AG04450 (cell line): ENCODE data around the gene BTD. TPM values are rescaled to one million over a fixed set of nuclear protein-coding genes. Genes with fewer than 3 reads are reported as not detected.

Experiments
- CTCF ChIA-PET: fragments of 300-600, 350-600 bp; formaldehyde crosslinking; extraction: SDS; loops from one replicate; lab custom pipeline; 2022; ENCODE audit warnings: antibody characterized with exemption, inconsistent platforms; lab: Charles Lee
- POLR2A ChIA-PET: fragments of 350-600 bp; formaldehyde crosslinking; extraction: SDS; loops from one replicate; lab custom pipeline; 2021; ENCODE audit warnings: antibody characterized with exemption, inconsistent platforms; lab: Yijun Ruan, JAX
- DNase-seq: peaks from one replicate; pipeline ENCODE4 v3.0.0-alpha.2; 2011; ENCODE audit warnings: low read depth, low spot score
- H3K27ac ChIP-seq: one replicate; pipeline ENCODE4 v1.5.1; 2012; ENCODE audit warnings: low read depth, low read length, control low read depth
- H3K27me3 ChIP-seq: one replicate; pipeline ENCODE4 v1.6.0; 2012; ENCODE audit warnings: low read length; ENCODE audit not compliant: control insufficient read depth, insufficient read depth
- H3K4me3 ChIP-seq: 2 replicates; pipeline ENCODE4 v1.5.1; 2011; ENCODE audit warnings: mild to moderate bottlenecking, low read depth, low read length, control low read depth
- H3K9me3 ChIP-seq: 2 replicates; pipeline ENCODE4 v1.5.1; 2012; ENCODE audit warnings: low read length; ENCODE audit not compliant: control insufficient read depth, insufficient read depth
- polyA plus RNA-seq: library from polyadenylated mRNA; depleted of rRNA; stranded (reverse); fragments of >200 nt; gene quantifications from 2 replicates; pipeline ENCODE4 v1.2.3, GENCODE V29; 2011
- TF ChIP-seq, protein P1 (sequence below): IDR thresholded peaks from 2 replicates; pipeline ENCODE4 v1.5.1; 2011; ENCODE audit warnings: low read depth, low read length, control low read depth, inconsistent platforms

The BTD gene
- polyA plus RNA-seq, 1 experiment: 22.2 TPM

DNA sequence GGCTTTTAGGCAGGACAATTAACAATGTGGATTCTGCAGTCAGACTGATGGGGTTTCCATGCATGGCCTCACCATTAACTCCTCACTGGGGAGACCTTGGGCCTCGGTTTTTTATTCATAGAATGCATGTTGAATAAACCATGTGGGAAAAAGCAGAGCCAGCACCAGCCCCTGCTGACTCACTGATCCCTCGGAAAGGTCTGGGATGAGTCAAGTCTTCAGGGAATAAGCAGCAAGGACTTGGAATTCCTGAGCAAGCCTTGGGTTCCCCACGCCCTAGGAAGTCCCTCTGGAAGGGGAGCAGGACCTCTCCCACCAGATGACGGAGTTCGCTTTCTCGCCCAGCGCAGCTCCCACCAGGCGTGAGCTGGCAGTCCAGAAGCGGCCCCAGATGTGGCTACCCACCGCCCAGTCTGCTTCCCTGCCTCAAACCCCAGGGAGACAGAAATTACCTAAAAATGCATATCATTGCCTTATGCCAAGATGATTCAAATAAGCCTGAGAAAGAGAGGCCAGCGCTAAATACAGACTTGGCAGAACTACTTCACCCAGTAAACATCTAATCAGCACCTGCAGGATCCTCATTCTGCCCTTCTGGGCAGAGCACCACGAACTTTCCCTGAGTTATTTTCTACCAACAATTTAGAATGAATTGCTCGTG, 45.4 kb downstream of the BTD start:
- CTCF ChIA-PET: interaction anchor here (1.6 kb wide), 1 partner anchor 13 kb away, joined by 4 read pairs; no protein-coding TSS in a partner anchor
- Histone ChIP-seq H3K4me3 (peak overlapping the region; percentile 11), H3K27me3 (no peaks in the 10 kb centered on the region), H3K27ac (peak overlapping the region; percentile 97), H3K9me3 (no peaks in the 10 kb centered on the region)
- TF ChIP-seq, protein P1, sequence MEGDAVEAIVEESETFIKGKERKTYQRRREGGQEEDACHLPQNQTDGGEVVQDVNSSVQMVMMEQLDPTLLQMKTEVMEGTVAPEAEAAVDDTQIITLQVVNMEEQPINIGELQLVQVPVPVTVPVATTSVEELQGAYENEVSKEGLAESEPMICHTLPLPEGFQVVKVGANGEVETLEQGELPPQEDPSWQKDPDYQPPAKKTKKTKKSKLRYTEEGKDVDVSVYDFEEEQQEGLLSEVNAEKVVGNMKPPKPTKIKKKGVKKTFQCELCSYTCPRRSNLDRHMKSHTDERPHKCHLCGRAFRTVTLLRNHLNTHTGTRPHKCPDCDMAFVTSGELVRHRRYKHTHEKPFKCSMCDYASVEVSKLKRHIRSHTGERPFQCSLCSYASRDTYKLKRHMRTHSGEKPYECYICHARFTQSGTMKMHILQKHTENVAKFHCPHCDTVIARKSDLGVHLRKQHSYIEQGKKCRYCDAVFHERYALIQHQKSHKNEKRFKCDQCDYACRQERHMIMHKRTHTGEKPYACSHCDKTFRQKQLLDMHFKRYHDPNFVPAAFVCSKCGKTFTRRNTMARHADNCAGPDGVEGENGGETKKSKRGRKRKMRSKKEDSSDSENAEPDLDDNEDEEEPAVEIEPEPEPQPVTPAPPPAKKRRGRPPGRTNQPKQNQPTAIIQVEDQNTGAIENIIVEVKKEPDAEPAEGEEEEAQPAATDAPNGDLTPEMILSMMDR: no peak
- DNase-seq: peak; percentile 96
- POLR2A ChIA-PET: interaction anchor here (3.9 kb wide), 1 partner anchor 11 kb away, joined by 20 read pairs; no protein-coding TSS in a partner anchor

GRCh38 chr3:15647611-15648167, 46.1 kb downstream of the BTD start:
- Histone ChIP-seq H3K27ac (peak overlapping the region; percentile 97), H3K27me3 (no peaks in the 10 kb centered on the region), H3K9me3 (no peaks in the 10 kb centered on the region), H3K4me3 (peak overlapping the region; percentile 8; the same call in 1 of the 2 replicates)
- TF ChIP-seq, protein P1: no peak
- ChIA-PET POLR2A (interaction anchor here (3.9 kb wide), 1 partner anchor 12 kb away, joined by 20 read pairs; no protein-coding TSS in a partner anchor), CTCF (no interaction called here)
- peak; percentile 90 for DNase-seq

DNA sequence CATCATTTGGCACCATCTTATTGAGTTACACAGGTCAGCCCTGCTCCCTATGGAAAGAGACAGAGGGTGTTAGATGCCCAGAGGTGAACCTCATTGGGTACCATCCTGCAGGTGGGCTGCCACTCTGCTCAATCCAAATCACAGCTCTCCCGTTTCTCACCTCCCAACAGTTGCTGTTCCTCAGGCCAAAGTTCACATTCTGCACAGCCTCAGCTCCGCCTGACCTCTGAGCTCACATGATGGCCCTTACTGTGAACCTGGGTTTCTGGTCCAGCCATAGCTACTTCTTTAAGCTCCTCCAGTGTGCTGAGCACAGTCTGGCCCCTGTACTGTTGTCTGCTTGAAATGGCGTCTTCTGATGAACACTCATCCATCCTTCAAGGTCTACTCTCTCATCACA, 47.8 kb downstream of the BTD start:
- DNase-seq: no peak
- Histone ChIP-seq H3K4me3 (no peak overlapping the region), H3K9me3 (no peaks in the 10 kb centered on the region), H3K27ac (no peak overlapping the region), H3K27me3 (no peaks in the 10 kb centered on the region)
- TF ChIP-seq, protein P1: no peak
- POLR2A ChIA-PET: interaction anchor here (0.6 kb wide), 1 partner anchor 55 kb away, joined by 4 read pairs; no protein-coding TSS in a partner anchor
- CTCF ChIA-PET: no interaction called here

DNA sequence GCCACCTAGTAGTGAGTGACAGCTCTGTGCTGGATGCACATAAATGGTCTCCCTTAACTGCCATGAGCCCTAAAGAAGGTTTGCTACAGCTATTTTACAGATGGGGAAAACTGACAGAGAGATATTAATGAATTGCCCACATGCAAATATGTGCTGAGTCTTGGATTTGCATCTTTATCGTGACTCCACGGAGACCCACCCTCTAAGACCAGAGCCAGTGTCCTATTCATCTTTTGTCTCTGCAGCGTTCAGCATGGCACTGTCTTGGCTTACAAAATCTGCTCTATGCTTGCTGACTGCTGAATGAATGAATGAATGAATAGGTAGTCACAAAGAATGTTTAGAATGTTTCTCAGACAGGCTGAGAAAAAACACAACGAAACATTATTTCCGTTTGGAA, 48.3 kb downstream of the BTD start:
- H3K4me3 ChIP-seq: no peak overlapping the region
- H3K27ac ChIP-seq: no peak overlapping the region
- no peak for DNase-seq
- no peaks in the 10 kb centered on the region for H3K9me3 ChIP-seq
- H3K27me3 ChIP-seq: no peaks in the 10 kb centered on the region
- ChIA-PET POLR2A (interaction anchor here (0.6 kb wide), 1 partner anchor 68 kb away, joined by 4 read pairs; no protein-coding TSS in a partner anchor), CTCF (no interaction called here)
- TF ChIP-seq, protein P1: no peak

DNA sequence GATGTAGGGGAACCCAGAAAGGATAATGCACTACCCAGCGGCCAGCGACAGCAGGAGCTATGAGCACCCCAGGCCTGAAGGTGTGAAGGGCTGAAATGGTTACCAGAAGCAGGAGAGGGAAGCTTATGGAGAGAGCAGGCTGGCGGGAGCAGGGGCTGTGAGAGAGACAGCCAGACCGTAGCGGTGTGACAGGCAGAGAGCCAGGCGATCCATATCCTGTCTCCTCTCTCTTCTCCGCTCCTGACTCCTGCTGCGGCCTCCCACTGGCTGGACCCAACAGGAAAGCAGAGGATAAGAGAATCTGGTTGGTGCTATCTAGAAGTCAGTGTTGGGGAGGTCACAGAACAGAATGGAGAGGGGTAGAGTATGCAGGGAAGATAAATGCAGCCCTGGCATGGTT, 49.9 kb downstream of the BTD start:
- POLR2A ChIA-PET: no interaction called here
- CTCF ChIA-PET: no interaction called here
- DNase-seq: no peak
- TF ChIP-seq, protein P1: no peak
- H3K27ac ChIP-seq: no peak overlapping the region
- H3K4me3 ChIP-seq: no peak overlapping the region
- H3K9me3 ChIP-seq: peaks cover 10% of the 10 kb centered on the region
- no peaks in the 10 kb centered on the region for H3K27me3 ChIP-seq
